CD14-positive monocyte (primary cell): Measurements from ENCODE around the gene ZXDB. TPM values are rescaled to one million over a fixed set of nuclear protein-coding genes. Genes with fewer than 3 reads are reported as not detected.
"Not testable (repeated sequence)": the region's sequence is repeated elsewhere in the genome, so short reads cannot be mapped to it uniquely, and the experiment has no call there.

Source experiments
- DNase-seq, 3 donors: peaks; one replicate each; pipeline ENCODE4 v3.0.0-alpha.2; 2011 to 2022
- H2AFZ ChIP-seq: 2 replicates; pipeline ENCODE4 v1.6.0; 2012; ENCODE audit warnings: mild to moderate bottlenecking, low read depth, low read length, inconsistent platforms; ENCODE audit not compliant: insufficient read depth, poor library complexity, severe bottlenecking
- H3K27ac ChIP-seq, 2 donors: 1 replicate in 1 of 2; 2 replicates in 1 of 2; pipeline ENCODE4 v1.5.1; 2012 to 2013; ENCODE audit warnings: low read length in 2 of 2, control low read depth in 1 of 2, inconsistent platforms in 1 of 2, low read depth in 1 of 2, mild to moderate bottlenecking in 1 of 2
- H3K27me3 ChIP-seq, 2 donors: one replicate each; pipeline versions ENCODE4 v1.6.0 to v1.6.1; 2011 to 2013; ENCODE audit warnings: low read length in 2 of 2; ENCODE audit not compliant: control insufficient read depth in 2 of 2, insufficient read depth in 2 of 2
- H3K36me3 ChIP-seq, 2 donors: replicated peaks in 1 of 2; 1 replicate in 1 of 2; 2 replicates in 1 of 2; pipeline versions ENCODE4 v1.5.1 to v1.6.1; 2012 to 2013; ENCODE audit warnings: low read length in 2 of 2, control low read depth in 1 of 2, inconsistent platforms in 1 of 2, mild to moderate bottlenecking in 1 of 2; ENCODE audit not compliant: insufficient read depth in 2 of 2, control insufficient read depth in 1 of 2
- H3K4me1 ChIP-seq, 2 donors: 1 replicate in 1 of 2; 2 replicates in 1 of 2; pipeline versions ENCODE4 v1.5.1 to v1.6.1; 2012 to 2013; ENCODE audit warnings: low read length in 2 of 2, control low read depth in 1 of 2, inconsistent platforms in 1 of 2, mild to moderate bottlenecking in 1 of 2, moderate library complexity in 1 of 2; ENCODE audit not compliant: insufficient read depth in 2 of 2, control insufficient read depth in 1 of 2
- H3K4me2 ChIP-seq: replicated peaks from 2 replicates; pipeline ENCODE3; 2012; ENCODE audit warnings: low read length, moderate library complexity, mild to moderate bottlenecking; ENCODE audit not compliant: poor library complexity, severe bottlenecking; ENCODE audit errors: extremely low read depth
- H3K4me3 ChIP-seq, 3 experiments: fragments of 200-600 bp in 1 of 3; sonication (generic) in 1 of 3; replicated peaks in 1 of 3; 1 replicate in 2 of 3; 2 replicates in 1 of 3; pipeline ENCODE4 v1.5.1; 2011 to 2013; ENCODE audit warnings: low read length in 3 of 3, mild to moderate bottlenecking in 3 of 3, control low read depth in 2 of 3, low read depth in 2 of 3, inconsistent platforms in 1 of 3, moderate library complexity in 1 of 3
- H3K79me2 ChIP-seq: 2 replicates; pipeline ENCODE4 v1.6.0; 2012; ENCODE audit warnings: mild to moderate bottlenecking, control low read depth, inconsistent platforms, low read length, moderate library complexity; ENCODE audit not compliant: insufficient read depth
- H3K9ac ChIP-seq: 2 replicates; pipeline ENCODE4 v1.6.0; 2017; ENCODE audit warnings: low read length, mild to moderate bottlenecking; ENCODE audit not compliant: insufficient read depth, poor library complexity, severe bottlenecking
- H3K9me3 ChIP-seq, 2 donors: replicated peaks in 1 of 2; 1 replicate in 1 of 2; 2 replicates in 1 of 2; pipeline versions ENCODE4 v1.5.1 to v1.6.1; 2012 to 2013; ENCODE audit warnings: low read length in 2 of 2, control low read depth in 1 of 2; ENCODE audit not compliant: control insufficient read depth in 1 of 2, insufficient read depth in 1 of 2
- H4K20me1 ChIP-seq: 2 replicates; pipeline ENCODE4 v1.6.0; 2012; ENCODE audit warnings: mild to moderate bottlenecking, low read length, control low read depth, moderate library complexity; ENCODE audit not compliant: insufficient read depth
- H3K27ac Mint-ChIP-seq, 7 donors: one replicate each; pipeline ENCODE4 v1.8.0; 2020; ENCODE audit warnings: mild to moderate bottlenecking in 7 of 7, mixed read lengths in 7 of 7, moderate library complexity in 6 of 7, inconsistent platforms in 2 of 7
- H3K27me3 Mint-ChIP-seq, 3 donors: one replicate each; pipeline ENCODE4 v1.8.0; 2021 to 2022; ENCODE audit warnings: low read depth in 3 of 3, mild to moderate bottlenecking in 3 of 3, mixed read lengths in 3 of 3, moderate library complexity in 3 of 3, inconsistent platforms in 1 of 3
- H3K36me3 Mint-ChIP-seq, 2 donors: one replicate each; pipeline ENCODE4 v1.8.0; 2020; ENCODE audit warnings: mixed read lengths in 2 of 2, inconsistent platforms in 1 of 2, mild to moderate bottlenecking in 1 of 2
- H3K4me1 Mint-ChIP-seq: one replicate; pipeline ENCODE4 v1.8.0; 2020; ENCODE audit warnings: mild to moderate bottlenecking, mixed read lengths
- H3K4me3 Mint-ChIP-seq, 2 donors: one replicate each; pipeline ENCODE4 v1.8.0; 2020; ENCODE audit warnings: mild to moderate bottlenecking in 2 of 2, mixed read lengths in 2 of 2, moderate library complexity in 1 of 2
- H3K9me3 Mint-ChIP-seq, 7 donors: one replicate each; pipeline ENCODE4 v1.8.0; 2020 to 2022; ENCODE audit warnings: mixed read lengths in 7 of 7, mild to moderate bottlenecking in 6 of 7, moderate library complexity in 6 of 7, inconsistent platforms in 2 of 7
- CTCF ChIP-seq: fragments of 200-600 bp; IDR thresholded peaks from one replicate; pipeline ENCODE4 v1.8.0; 2022; ENCODE audit warnings: antibody characterized with exemption, mild to moderate bottlenecking
- WGBS: methylation state at CpG from one replicate; pipeline ENCODE4 v1.1.5; 2013; ENCODE audit warnings: missing lambda C conversion rate; ENCODE audit not compliant: insufficient coverage; 5-methylcytosine and 5-hydroxymethylcytosine counted together
- intact Hi-C, 2 donors: fragments of 100-400 bp; cut with micrococcal nuclease; formaldehyde crosslinking; loops; one replicate each; pipeline versions ENCODE4 v1.15.0 to v1.15.1; 2023
- polyA minus RNA-seq: library from RNA; depleted of rRNA, polyadenylated mRNA; stranded (reverse); fragments of >200 nt; gene quantifications from 2 replicates; pipeline ENCODE4 v1.2.3, GENCODE V29; 2012
- polyA plus RNA-seq, 3 donors: library from polyadenylated mRNA; depleted of rRNA in 1 of 3; unstranded in 2 of 3; stranded (reverse) in 1 of 3; fragments of 300-500 nt in 2 of 3; fragments of >200 nt in 1 of 3; fragmentation: Illumina TruSeq in 2 of 3; gene quantifications; 1 replicate in 2 of 3; 2 replicates in 1 of 3; pipeline ENCODE4 v1.2.3, GENCODE V29; 2012 to 2021
- total RNA-seq, 12 experiments: library from RNA in 1 of 12; stranded (reverse) in 1 of 12; fragments of 120-200 nt in 1 of 12; gene quantifications; one replicate each; pipeline ENCODE4 v1.2.4 and lab custom pipeline; 2013 to 2026; ENCODE audit warnings: mixed read lengths in 6 of 12, inconsistent platforms in 1 of 12

The ZXDB gene
- total RNA-seq (2013) = 2.4 TPM
- polyA plus RNA-seq (1 to 10 TPM in 2 of 3 donors, under 1 TPM in 1; 0.96 to 3.2 (median 1.4) TPM), polyA minus RNA-seq (4.7 and 6.3 TPM in 2 replicates), total RNA-seq (lab: John Stamatoyannopoulos, UW) (7.7 to 18.6 (median 9.9) reads per million in 11 experiments)

- not testable (repeated sequence) for H3K9me3 ChIP-seq, H3K27me3 ChIP-seq, H4K20me1 ChIP-seq, H3K79me2 ChIP-seq, H3K36me3 Mint-ChIP-seq, H3K36me3 ChIP-seq, H3K9me3 Mint-ChIP-seq, H3K27me3 Mint-ChIP-seq
- Mint-ChIP-seq H3K4me3 (peak within 1 kb of the TSS; percentile 69 to 87), H3K27ac (peak within 1 kb of the TSS; percentile 47 to 91 (median 79)), H3K4me1 (peaks cover 34% of the 10 kb centered on the region)
- peak within 1 kb of the TSS; percentile 68 for H3K9ac ChIP-seq
- DNase-seq = peak in 2 of 3 donors; percentile 0 to 10
- WGBS = no CpG with 5 or more reads among the region's 39 CpGs
- H3K4me2 ChIP-seq = peak within 1 kb of the TSS; percentile 64
- peak within 1 kb of the TSS; percentile 38 to 64 for H3K27ac ChIP-seq
- intact Hi-C loops = loop anchor here in 1 of 2 donors (10.0 kb wide), 1 partner anchor 323 kb away; the partner anchor contains the start of gene ZXDA
- H3K4me3 ChIP-seq = peak within 1 kb of the TSS; percentile 43 to 71 (median 56)
- H3K4me1 ChIP-seq = peaks cover 18 to 21% of the 10 kb centered on the region in 2 donors
- H2AFZ ChIP-seq = peak within 1 kb of the TSS; percentile 63
Observed at GRCh38 chrX:57591284-57592159, at the start of gene ZXDB. ZXDB (plus strand) TSS chrX:57592011; CDS start chrX:57592049, 38 bp downstream.

GRCh38 chrX:57565198-57565597 is 26.6 kb upstream of the ZXDB start:
- Histone ChIP-seq H3K4me1 (no peaks in the 10 kb centered on the region), H4K20me1 (no peaks in the 10 kb centered on the region), H3K79me2 (no peaks in the 10 kb centered on the region), H3K36me3 (no peaks in the 10 kb centered on the region), H3K9me3 (peaks cover 0 to 8% of the 10 kb centered on the region in 2 donors), H3K27me3 (no peaks in the 10 kb centered on the region), H3K9ac (no peak overlapping the region), H3K27ac (no peak overlapping the region), H2AFZ (no peak overlapping the region), H3K4me3 (no peak overlapping the region), H3K4me2 (no peak overlapping the region)
- no peaks in the 10 kb centered on the region for H3K36me3 Mint-ChIP-seq
- no peak overlapping the region for H3K27ac Mint-ChIP-seq
- DNase-seq = no peak
- H3K4me3 Mint-ChIP-seq = no peak overlapping the region
- H3K9me3 Mint-ChIP-seq = peaks cover 0 to 17% (median 8%) of the 10 kb centered on the region in 7 donors
- no peak for TF ChIP-seq CTCF
- intact Hi-C loops = no loop called here
- H3K4me1 Mint-ChIP-seq = no peaks in the 10 kb centered on the region
- WGBS = 94% methylated on average over 3 of the region's 4 CpGs
- peaks cover 1 to 4% (median 1%) of the 10 kb centered on the region in 3 donors for H3K27me3 Mint-ChIP-seq
